BLaER1 (cell line): ENCODE data around the gene RAB1A.

Experiments used
- H3K27ac ChIP-seq: shearing (Covaris generic); formaldehyde crosslinking; 2 replicates; pipeline ENCODE4 v1.8.1; 2022
- H3K27me3 ChIP-seq: shearing (Covaris generic); formaldehyde crosslinking; 2 replicates; pipeline ENCODE4 v1.8.1; 2022
- H3K36me3 ChIP-seq: shearing (Covaris generic); formaldehyde crosslinking; 2 replicates; pipeline ENCODE4 v1.8.1; 2022
- H3K4me1 ChIP-seq: shearing (Covaris generic); formaldehyde crosslinking; 2 replicates; pipeline ENCODE4 v1.8.1; 2022
- H3K4me2 ChIP-seq: shearing (Covaris generic); formaldehyde crosslinking; 2 replicates; pipeline ENCODE4 v1.8.1; 2022
- H3K4me3 ChIP-seq: shearing (Covaris generic); formaldehyde crosslinking; 2 replicates; pipeline ENCODE4 v1.8.1; 2022
- H3K9ac ChIP-seq: shearing (Covaris generic); formaldehyde crosslinking; 2 replicates; pipeline ENCODE4 v1.8.1; 2022
- H3K9me3 ChIP-seq: shearing (Covaris generic); formaldehyde crosslinking; 2 replicates; pipeline ENCODE4 v1.8.1; 2022
- H4K20me1 ChIP-seq: shearing (Covaris generic); formaldehyde crosslinking; 2 replicates; pipeline ENCODE4 v1.8.1; 2022
- Cebpa-rat ChIP-seq: shearing (Covaris generic); IDR thresholded peaks from 2 replicates; pipeline ENCODE4 v1.8.1; 2022

The RAB1A gene

GRCh38 chr2:65075176-65075575, 54.7 kb downstream of the RAB1A start:
- no peaks in the 10 kb centered on the region for H3K9me3 ChIP-seq
- peaks cover 69% of the 10 kb centered on the region for H4K20me1 ChIP-seq
- TF ChIP-seq Cebpa-rat: no peak
- H3K4me1 ChIP-seq: peaks cover 14% of the 10 kb centered on the region
- H3K27me3 ChIP-seq: no peaks in the 10 kb centered on the region
- H3K9ac ChIP-seq: no peak overlapping the region
- H3K4me3 ChIP-seq: no peak overlapping the region
- peaks cover 98% of the 10 kb centered on the region for H3K36me3 ChIP-seq
- H3K27ac ChIP-seq: no peak overlapping the region
- H3K4me2 ChIP-seq: no peak overlapping the region

- no peaks in the 10 kb centered on the region for H3K27me3 ChIP-seq
- H3K4me3 ChIP-seq: no peak overlapping the region
- H3K4me1 ChIP-seq: peaks cover 23% of the 10 kb centered on the region
- no peak overlapping the region for H3K27ac ChIP-seq
- peaks cover 81% of the 10 kb centered on the region for H4K20me1 ChIP-seq
- TF ChIP-seq Cebpa-rat: no peak
- H3K9ac ChIP-seq: no peak overlapping the region
- H3K9me3 ChIP-seq: no peaks in the 10 kb centered on the region
- no peak overlapping the region for H3K4me2 ChIP-seq
- H3K36me3 ChIP-seq: peaks cover 97% of the 10 kb centered on the region
These were observed 55.9 kb downstream of the RAB1A start for GRCh38 chr2:65073879-65074565.

GRCh38 chr2:65072181-65072970, 57.5 kb downstream of the RAB1A start:
- no peak overlapping the region for H3K9ac ChIP-seq
- H3K27ac ChIP-seq: no peak overlapping the region
- no peak overlapping the region for H3K4me3 ChIP-seq
- H3K4me2 ChIP-seq: no peak overlapping the region
- no peaks in the 10 kb centered on the region for H3K9me3 ChIP-seq
- peaks cover 81% of the 10 kb centered on the region for H3K36me3 ChIP-seq
- peaks cover 40% of the 10 kb centered on the region for H3K4me1 ChIP-seq
- H3K27me3 ChIP-seq: no peaks in the 10 kb centered on the region
- H4K20me1 ChIP-seq: peaks cover 87% of the 10 kb centered on the region
- no peak for TF ChIP-seq Cebpa-rat

GRCh38 chr2:65071499-65072180, 58.3 kb downstream of the RAB1A start:
- H3K27me3 ChIP-seq: no peaks in the 10 kb centered on the region
- H3K4me1 ChIP-seq: peaks cover 46% of the 10 kb centered on the region
- H3K36me3 ChIP-seq: peaks cover 74% of the 10 kb centered on the region
- no peak overlapping the region for H3K9ac ChIP-seq
- H3K9me3 ChIP-seq: no peaks in the 10 kb centered on the region
- no peak overlapping the region; the same call in 1 of the 2 replicates for H3K4me2 ChIP-seq
- H3K27ac ChIP-seq: no peak overlapping the region
- no peak for TF ChIP-seq Cebpa-rat
- no peak overlapping the region for H3K4me3 ChIP-seq
- H4K20me1 ChIP-seq: peaks cover 93% of the 10 kb centered on the region

- Histone ChIP-seq H3K36me3 (peaks cover 66% of the 10 kb centered on the region), H3K4me2 (peak overlapping the region; percentile 73)
These were observed 59.0 kb downstream of the RAB1A start for GRCh38 chr2:65070856-65071255.

GRCh38 chr2:65070172-65070830, 59.6 kb downstream of the RAB1A start:
- Histone ChIP-seq H3K36me3 (peaks cover 62% of the 10 kb centered on the region), H4K20me1 (peaks cover 93% of the 10 kb centered on the region), H3K4me1 (peaks cover 55% of the 10 kb centered on the region), H3K27ac (peak overlapping the region; percentile 75), H3K9me3 (no peaks in the 10 kb centered on the region), H3K27me3 (no peaks in the 10 kb centered on the region), H3K4me3 (no peak overlapping the region), H3K9ac (peak overlapping the region; percentile 30; the same call in 1 of the 2 replicates), H3K4me2 (peak overlapping the region; percentile 73)
- no peak for TF ChIP-seq Cebpa-rat

More at GRCh38 chr2:65070856-65071255, 59.0 kb downstream of the RAB1A start:
- peaks cover 49% of the 10 kb centered on the region for H3K4me1 ChIP-seq
- peak overlapping the region; percentile 75 for H3K27ac ChIP-seq
- H3K27me3 ChIP-seq: no peaks in the 10 kb centered on the region
- H4K20me1 ChIP-seq: peaks cover 93% of the 10 kb centered on the region
- no peaks in the 10 kb centered on the region for H3K9me3 ChIP-seq
- no peak overlapping the region for H3K4me3 ChIP-seq
- no peak for TF ChIP-seq Cebpa-rat
- 0 out of 2 replicates have a peak overlapping the region, but pooled peaks have one; percentile 30 for H3K9ac ChIP-seq

GRCh38 chr2:65069439-65069824, 60.5 kb downstream of the RAB1A start:
- Histone ChIP-seq H3K9me3 (no peaks in the 10 kb centered on the region), H3K9ac (no peak overlapping the region), H3K4me3 (no peak overlapping the region), H3K36me3 (peaks cover 53% of the 10 kb centered on the region), H3K27me3 (no peaks in the 10 kb centered on the region), H3K4me2 (peak overlapping the region; percentile 73), H3K27ac (peak overlapping the region; percentile 75), H3K4me1 (peaks cover 64% of the 10 kb centered on the region), H4K20me1 (peaks cover 92% of the 10 kb centered on the region)
- no peak for TF ChIP-seq Cebpa-rat

GRCh38 chr2:65067806-65068553, 61.9 kb downstream of the RAB1A start:
- Histone ChIP-seq H3K9ac (0 out of 2 replicates have a peak overlapping the region, but pooled peaks have one; percentile 13), H3K27me3 (no peaks in the 10 kb centered on the region), H3K4me3 (no peak overlapping the region), H3K9me3 (no peaks in the 10 kb centered on the region), H3K27ac (peak overlapping the region; percentile 75; the same call in 1 of the 2 replicates), H3K4me1 (peaks cover 78% of the 10 kb centered on the region), H3K36me3 (peaks cover 38% of the 10 kb centered on the region), H4K20me1 (peaks cover 93% of the 10 kb centered on the region), H3K4me2 (peak overlapping the region; percentile 73)
- no peak for TF ChIP-seq Cebpa-rat
